Activated naive CD8-positive, alpha-beta T cell treated with anti-CD3 and anti-CD28 coated beads, Interleukin-2, amount 10 ng/mL, durations not matched to agents 7 days and 5 days (primary cell): ENCODE results near the gene CNN2. TPM values are rescaled to one million over a fixed set of nuclear protein-coding genes. Genes with fewer than 3 reads are reported as not detected.

ENCODE experiments used
- ATAC-seq: fragments of 150-1000 bp; cut with Tn5 transposase; one replicate; pipeline ENCODE4 v1.10.0; 2021; ENCODE audit warnings: low read depth, moderate library complexity
- POLR2A ChIA-PET: fragments of 350-600 bp; sonication (Branson Sonifier 250); formaldehyde crosslinking; loops from one replicate; lab custom pipeline; 2021; ENCODE audit warnings: antibody characterized with exemption; lab: Charles Lee
- DNase-seq: peaks from one replicate; pipeline ENCODE4 v3.0.0; 2021
- H3K27ac Mint-ChIP-seq: one replicate; pipeline ENCODE4 v1.8.0; 2022; ENCODE audit warnings: mild to moderate bottlenecking, mixed read lengths
- H3K27me3 Mint-ChIP-seq: one replicate; pipeline ENCODE4 v1.8.0; 2022; ENCODE audit warnings: mild to moderate bottlenecking, moderate library complexity, mixed read lengths
- H3K36me3 Mint-ChIP-seq: one replicate; pipeline ENCODE4 v1.8.0; 2021; ENCODE audit warnings: mild to moderate bottlenecking, mixed read lengths
- H3K4me1 Mint-ChIP-seq: one replicate; pipeline ENCODE4 v1.8.0; 2021; ENCODE audit warnings: mixed read lengths
- H3K4me3 Mint-ChIP-seq: one replicate; pipeline ENCODE4 v1.8.0; 2022; ENCODE audit warnings: mild to moderate bottlenecking, moderate library complexity, mixed read lengths
- H3K9me3 Mint-ChIP-seq: one replicate; pipeline ENCODE4 v1.8.0; 2021; ENCODE audit warnings: mixed read lengths
- total RNA-seq, 2 experiments: library from RNA; stranded (reverse); gene quantifications; one replicate each; pipeline ENCODE4 v1.2.3, GENCODE V29; 2021

The CNN2 gene
- total RNA-seq, 2 experiments from 2014 or later, result 340 to 353 TPM

DNA sequence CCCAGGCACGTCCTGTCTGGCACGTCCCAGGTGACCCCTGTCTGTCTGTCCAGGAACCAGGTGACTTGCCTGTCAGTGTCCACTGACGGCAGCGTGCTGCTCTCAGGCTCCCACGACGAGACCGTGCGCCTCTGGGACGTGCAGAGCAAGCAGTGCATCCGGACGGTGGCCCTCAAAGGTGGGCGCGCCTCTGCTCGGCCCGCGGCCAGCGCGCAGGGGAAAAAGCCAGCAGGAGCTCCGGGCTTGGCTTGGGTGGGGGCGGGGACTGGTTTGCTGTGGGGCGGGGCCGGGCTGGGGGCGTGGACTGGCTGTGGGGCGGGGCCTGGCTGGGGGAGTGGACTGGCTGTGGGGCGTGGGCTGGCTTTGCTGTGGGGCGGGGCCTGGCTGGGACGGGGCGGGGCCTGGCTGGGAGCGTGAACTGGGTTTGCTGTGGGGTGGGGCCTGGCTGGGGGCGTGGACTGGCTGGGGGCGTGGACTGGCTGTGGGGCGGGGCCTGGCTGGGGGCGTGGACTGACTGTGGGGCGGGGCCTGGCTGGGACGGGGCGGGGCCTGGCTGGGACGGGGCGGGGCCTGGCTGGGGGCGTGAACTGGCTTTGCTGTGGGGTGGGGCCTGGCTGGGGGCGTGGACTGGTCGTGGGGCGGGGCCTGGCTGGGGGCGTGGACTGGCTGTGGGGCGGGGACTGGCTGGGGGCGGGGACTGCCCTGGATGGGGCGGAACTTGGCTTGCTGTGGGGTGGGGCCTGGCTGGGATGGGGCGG lies 35.1 kb upstream of the CNN2 start:
- ATAC-seq (peak; percentile 15), DNase-seq (no peak)
- H3K4me1 Mint-ChIP-seq, result peaks cover 2% of the 10 kb centered on the region
- no peaks in the 10 kb centered on the region for H3K9me3 Mint-ChIP-seq
- H3K4me3 Mint-ChIP-seq, result no peak overlapping the region
- H3K36me3 Mint-ChIP-seq, result peaks cover 3% of the 10 kb centered on the region
- POLR2A ChIA-PET, result no interaction called here
- peaks cover 2% of the 10 kb centered on the region for H3K27me3 Mint-ChIP-seq
- no peak overlapping the region for H3K27ac Mint-ChIP-seq

DNA sequence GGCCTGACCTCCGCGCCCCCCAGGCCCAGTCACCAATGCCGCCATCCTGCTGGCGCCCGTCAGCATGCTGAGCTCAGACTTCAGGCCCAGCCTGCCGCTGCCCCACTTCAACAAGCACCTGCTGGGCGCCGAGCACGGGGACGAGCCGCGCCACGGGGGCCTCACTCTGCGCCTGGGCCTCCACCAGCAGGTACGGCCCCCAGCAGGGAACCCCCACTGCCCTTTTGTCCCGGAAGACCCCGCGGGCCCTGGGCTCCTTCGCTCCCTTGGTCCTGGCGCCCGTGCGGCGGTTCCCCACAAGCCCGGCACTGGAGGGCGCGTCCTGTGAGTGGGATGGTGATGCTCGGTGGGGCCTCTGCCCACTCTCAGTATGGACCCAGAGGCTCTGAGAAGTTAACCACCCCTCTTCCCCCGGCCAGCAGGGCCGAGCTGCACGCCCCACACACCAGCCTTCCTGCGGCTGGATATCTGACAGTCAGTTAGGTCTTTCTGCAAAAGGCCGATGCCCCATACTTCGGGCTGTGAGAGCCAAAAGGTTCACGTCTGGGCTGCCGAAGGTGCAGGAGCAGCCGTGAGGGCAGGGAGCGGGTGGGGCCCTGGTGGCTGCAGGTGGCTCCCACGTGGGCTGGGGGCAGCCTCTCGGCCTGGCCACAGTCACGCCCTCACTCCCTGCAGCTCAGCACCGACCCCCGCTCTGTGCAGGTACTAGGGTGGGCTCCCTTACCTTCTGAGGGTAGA lies 34.3 kb upstream of the CNN2 start:
- Mint-ChIP-seq H3K27me3 (peaks cover 9% of the 10 kb centered on the region), H3K9me3 (no peaks in the 10 kb centered on the region), H3K27ac (no peak overlapping the region), H3K4me3 (no peak overlapping the region), H3K36me3 (peaks cover 3% of the 10 kb centered on the region), H3K4me1 (peaks cover 7% of the 10 kb centered on the region)
- DNase-seq, result no peak
- POLR2A ChIA-PET, result no interaction called here
- ATAC-seq, result no peak

DNA sequence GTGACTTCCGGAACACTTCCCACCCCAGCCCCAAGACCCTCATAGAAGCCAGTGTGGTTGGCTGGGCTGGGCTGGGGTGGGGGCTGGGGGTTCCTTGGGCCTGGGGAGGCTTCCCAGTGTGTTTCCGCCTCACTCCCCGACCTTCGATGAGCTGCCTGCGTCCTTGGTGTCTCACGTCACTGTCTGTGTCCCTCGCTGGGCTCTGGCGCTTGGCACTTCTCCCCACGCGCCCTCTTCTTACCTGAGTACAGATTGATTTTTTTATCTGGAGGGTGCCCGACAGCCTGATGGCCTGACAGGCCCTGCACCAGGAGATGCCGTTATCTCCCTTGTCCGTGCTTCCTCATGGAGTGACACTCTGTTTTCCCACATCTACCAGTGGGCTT lies 33.7 kb upstream of the CNN2 start:
- no peak overlapping the region for H3K4me3 Mint-ChIP-seq
- no peak overlapping the region for H3K27ac Mint-ChIP-seq
- H3K36me3 Mint-ChIP-seq, result peaks cover 3% of the 10 kb centered on the region
- ATAC-seq (no peak), DNase-seq (no peak)
- POLR2A ChIA-PET, result no interaction called here
- peaks cover 13% of the 10 kb centered on the region for H3K27me3 Mint-ChIP-seq
- H3K4me1 Mint-ChIP-seq, result peaks cover 7% of the 10 kb centered on the region
- H3K9me3 Mint-ChIP-seq, result no peaks in the 10 kb centered on the region

DNA sequence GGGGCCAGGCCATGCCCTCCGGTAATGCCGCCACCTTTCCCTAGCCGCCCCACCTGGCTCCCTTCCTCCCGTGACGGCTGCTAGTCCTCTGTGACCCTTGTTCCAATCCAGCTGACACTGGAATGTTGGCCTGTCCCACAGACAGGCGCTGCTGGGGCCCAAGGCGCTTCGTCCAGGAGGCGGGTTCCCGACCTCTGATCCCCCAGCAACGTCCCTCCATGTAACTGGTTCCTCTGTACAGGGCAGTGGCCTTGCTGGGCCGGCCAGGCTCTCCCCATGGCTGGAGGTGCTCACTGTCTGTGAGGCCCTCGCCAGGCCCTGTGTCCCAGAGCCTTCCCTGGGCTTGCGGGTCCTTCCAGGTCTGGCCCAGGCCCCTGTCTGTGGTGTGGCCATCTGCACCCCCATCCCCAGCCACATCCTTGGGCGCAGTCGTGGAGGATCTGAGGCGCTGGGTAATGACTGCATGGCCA lies 33.0 kb upstream of the CNN2 start:
- no peak for ATAC-seq
- POLR2A ChIA-PET, result no interaction called here
- Mint-ChIP-seq H3K36me3 (peaks cover 3% of the 10 kb centered on the region), H3K9me3 (no peaks in the 10 kb centered on the region), H3K4me1 (peaks cover 7% of the 10 kb centered on the region), H3K27me3 (peaks cover 21% of the 10 kb centered on the region), H3K27ac (no peak overlapping the region), H3K4me3 (no peak overlapping the region)
- no peak for DNase-seq

DNA sequence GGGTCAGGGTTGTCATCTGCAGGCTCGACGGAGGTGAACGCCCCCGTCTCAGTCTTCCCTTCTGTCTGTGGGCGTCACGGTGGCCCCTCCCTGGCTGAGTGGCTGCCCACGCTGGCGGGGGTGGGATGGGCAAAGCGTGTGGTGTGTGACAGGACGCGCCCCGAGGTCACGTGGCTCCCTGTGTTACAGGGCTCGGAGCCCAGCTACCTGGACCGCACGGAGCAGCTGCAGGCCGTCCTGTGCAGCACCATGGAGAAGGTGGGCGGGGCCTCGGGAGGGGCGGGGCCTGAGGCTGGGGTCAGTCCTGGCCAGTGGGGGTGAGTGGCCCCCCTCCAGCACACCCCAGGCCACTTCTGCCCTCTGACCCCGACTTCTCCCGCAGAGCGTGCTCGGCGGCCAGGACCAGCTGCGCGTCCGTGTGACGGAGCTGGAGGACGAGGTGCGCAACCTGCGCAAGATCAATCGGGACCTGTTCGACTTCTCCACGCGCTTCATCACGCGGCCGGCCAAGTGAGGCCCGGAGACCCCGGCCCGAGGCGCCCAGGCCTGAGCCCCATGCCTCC lies 32.5 kb upstream of the CNN2 start:
- peaks cover 7% of the 10 kb centered on the region for H3K4me1 Mint-ChIP-seq
- DNase-seq (no peak), ATAC-seq (no peak)
- H3K36me3 Mint-ChIP-seq, result peaks cover 3% of the 10 kb centered on the region
- H3K4me3 Mint-ChIP-seq, result no peak overlapping the region
- POLR2A ChIA-PET, result no interaction called here
- H3K9me3 Mint-ChIP-seq, result no peaks in the 10 kb centered on the region
- H3K27me3 Mint-ChIP-seq, result peaks cover 25% of the 10 kb centered on the region
- H3K27ac Mint-ChIP-seq, result no peak overlapping the region

DNA sequence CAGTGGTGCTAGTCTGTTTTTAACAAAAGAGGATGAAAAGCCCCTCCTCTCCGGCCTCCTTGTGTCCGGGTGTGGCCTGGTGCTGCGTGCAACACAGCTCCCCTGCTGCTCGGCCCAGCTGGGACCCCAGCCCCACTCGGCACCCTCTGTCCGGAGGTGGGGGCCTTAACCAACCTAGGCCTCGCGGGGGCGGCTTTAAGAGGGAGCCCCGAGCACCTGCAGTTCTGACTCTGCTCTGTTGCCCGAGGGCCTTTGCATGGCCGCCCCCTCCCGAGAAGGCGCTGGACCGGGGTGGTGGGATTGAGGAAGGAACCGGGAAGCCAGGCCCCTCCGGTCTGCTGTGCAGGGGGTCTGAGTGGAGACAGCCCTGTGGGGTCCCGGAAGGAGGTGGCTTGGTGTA lies 31.9 kb upstream of the CNN2 start:
- Mint-ChIP-seq H3K27me3 (peaks cover 31% of the 10 kb centered on the region), H3K9me3 (no peaks in the 10 kb centered on the region), H3K4me3 (no peak overlapping the region), H3K27ac (no peak overlapping the region), H3K36me3 (peaks cover 3% of the 10 kb centered on the region), H3K4me1 (peaks cover 7% of the 10 kb centered on the region)
- DNase-seq, result no peak
- no peak for ATAC-seq
- POLR2A ChIA-PET, result no interaction called here

DNA sequence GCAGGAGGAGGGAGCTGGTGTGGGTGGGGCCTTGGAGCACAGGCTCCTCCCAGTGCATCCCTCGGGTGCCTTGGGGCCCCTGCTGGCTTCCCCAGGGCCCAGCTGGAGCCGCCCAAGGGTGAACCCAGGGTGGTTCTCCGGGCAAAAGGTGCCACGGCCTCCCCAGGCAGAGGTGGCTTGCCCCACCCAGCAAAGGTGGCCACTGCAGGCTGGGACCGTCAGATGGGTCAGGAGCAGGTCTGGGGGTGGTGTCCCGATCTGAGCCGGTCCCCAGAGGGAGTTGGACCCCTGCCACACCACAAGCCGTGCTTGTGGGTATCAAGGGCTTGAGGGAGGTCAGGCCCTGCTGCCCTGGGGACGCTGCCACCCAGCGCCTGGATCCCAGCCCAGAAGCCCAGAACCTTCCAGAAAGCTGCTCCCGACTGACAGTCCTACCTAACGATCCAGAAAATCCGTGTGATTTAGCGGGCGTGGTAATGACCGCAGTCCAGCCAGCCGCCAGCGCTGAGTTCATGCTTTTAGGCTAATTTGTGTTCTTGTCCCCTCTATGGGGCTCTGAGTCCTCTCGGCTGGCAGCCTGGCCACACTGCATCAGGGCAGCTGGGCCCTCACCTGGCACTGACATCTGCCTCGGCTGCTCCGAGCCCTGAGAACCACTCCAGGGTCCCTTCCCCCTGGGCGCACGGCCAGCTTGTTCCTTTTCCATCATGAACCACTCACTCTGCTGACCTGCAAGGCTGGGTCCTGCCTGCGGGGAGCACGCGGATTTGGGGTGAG lies 31.2 kb upstream of the CNN2 start:
- ATAC-seq (no peak), DNase-seq (no peak)
- peaks cover 7% of the 10 kb centered on the region for H3K4me1 Mint-ChIP-seq
- H3K27me3 Mint-ChIP-seq, result peaks cover 35% of the 10 kb centered on the region
- POLR2A ChIA-PET, result interaction anchor here (1.8 kb wide), 1 partner anchor 11 kb away, joined by 6 read pairs; the partner anchor contains the start of gene WDR18
- no peak overlapping the region for H3K27ac Mint-ChIP-seq
- H3K4me3 Mint-ChIP-seq, result no peak overlapping the region
- peaks cover 3% of the 10 kb centered on the region for H3K36me3 Mint-ChIP-seq
- no peaks in the 10 kb centered on the region for H3K9me3 Mint-ChIP-seq

DNA sequence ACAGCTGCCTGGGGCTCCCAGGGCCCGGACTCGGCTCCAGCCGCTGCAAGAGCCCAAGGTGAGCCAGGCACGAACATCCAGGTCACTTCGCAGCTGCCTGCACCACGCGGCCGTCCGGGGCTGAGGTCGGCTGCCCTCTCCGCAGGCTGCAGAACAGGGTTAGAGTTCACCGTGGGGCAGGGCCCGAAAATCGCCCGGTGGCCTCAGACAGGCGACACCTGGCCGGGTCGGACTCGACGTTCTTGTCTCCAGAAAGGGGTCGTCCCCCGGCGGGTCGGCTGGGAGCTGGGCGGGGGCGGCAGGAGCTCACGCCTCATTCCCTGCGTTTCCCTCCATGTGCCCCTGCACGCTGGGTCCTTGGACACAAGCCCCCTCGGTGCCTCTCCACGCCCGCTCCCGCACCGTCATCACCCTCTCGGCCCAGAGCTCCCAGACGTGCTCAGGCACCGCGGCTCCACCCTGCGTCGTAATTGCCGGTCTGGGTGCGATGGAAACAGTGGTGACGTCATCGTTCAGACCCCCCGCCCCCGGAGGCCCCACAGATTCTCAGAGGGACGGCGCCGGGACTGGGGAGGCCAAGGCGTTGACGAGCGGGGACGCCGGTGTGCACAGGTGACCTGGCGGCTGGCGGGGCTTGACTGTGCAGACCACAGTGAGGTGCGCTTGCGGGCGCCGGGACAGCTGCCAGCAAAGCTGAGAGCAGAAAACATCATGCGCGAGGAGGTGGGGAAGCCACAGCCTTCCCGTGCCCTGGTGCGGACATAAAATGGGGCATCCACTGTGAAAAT lies 30.2 kb upstream of the CNN2 start:
- ATAC-seq, result peak; percentile 48
- H3K9me3 Mint-ChIP-seq, result no peaks in the 10 kb centered on the region
- POLR2A ChIA-PET, result interaction anchor here (1.0 to 1.8 kb wide), 6 partner anchors 12 to 83 kb away, joined by 3 to 6 read pairs (median 3); partner anchors contain the start of genes CNN2 and WDR18
- H3K27me3 Mint-ChIP-seq, result peaks cover 41% of the 10 kb centered on the region
- DNase-seq, result peak; percentile 69
- no peak overlapping the region for H3K27ac Mint-ChIP-seq
- peaks cover 8% of the 10 kb centered on the region for H3K4me1 Mint-ChIP-seq
- H3K36me3 Mint-ChIP-seq, result no peaks in the 10 kb centered on the region
- peak overlapping the region; percentile 44 for H3K4me3 Mint-ChIP-seq

DNA sequence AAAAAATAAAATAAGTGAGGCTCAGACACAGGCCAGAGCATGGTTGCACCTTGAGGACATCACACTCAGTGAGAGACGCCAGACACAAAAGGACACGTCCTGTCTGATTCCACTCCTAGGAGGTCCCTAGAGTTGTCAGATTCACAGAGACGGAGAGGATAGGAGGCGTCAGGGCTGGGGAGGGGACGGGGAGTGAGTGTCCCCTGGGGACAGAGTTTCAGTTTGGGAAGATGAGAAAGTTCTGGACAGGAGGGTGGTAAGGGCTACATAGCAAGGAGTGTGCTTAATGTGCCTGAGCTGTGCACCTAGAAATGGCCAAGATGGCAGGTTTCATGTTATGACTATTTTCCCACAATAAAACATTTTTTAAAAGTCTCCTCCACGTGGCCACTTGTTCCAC lies 28.3 kb upstream of the CNN2 start:
- Mint-ChIP-seq H3K4me3 (no peak overlapping the region), H3K4me1 (peaks cover 8% of the 10 kb centered on the region), H3K9me3 (no peaks in the 10 kb centered on the region), H3K27me3 (peaks cover 47% of the 10 kb centered on the region), H3K27ac (no peak overlapping the region), H3K36me3 (no peaks in the 10 kb centered on the region)
- ATAC-seq (no peak), DNase-seq (no peak)
- POLR2A ChIA-PET, result interaction anchor here (1.2 kb wide), 1 partner anchor 21 kb away, joined by 3 read pairs; no protein-coding TSS in a partner anchor

DNA sequence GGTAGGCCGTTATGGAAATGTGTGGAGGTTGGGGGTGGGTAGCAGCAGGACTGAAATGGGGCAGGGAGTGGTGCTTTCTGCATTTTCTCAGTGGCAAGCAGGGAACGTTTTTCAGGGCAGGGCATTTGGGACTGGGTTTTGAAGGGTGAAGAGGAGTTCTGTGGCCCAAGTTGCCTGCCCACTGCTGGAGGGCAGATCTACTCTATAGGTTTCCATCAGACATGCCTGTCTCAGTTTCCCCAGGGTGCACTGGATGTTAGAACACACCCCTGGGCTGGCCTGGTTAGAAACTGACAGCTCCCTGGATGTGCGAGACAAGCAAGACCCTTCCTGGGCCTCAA lies 27.1 kb upstream of the CNN2 start:
- no peak overlapping the region for H3K4me3 Mint-ChIP-seq
- ATAC-seq (no peak), DNase-seq (no peak)
- POLR2A ChIA-PET, result no interaction called here
- H3K4me1 Mint-ChIP-seq, result peaks cover 8% of the 10 kb centered on the region
- no peaks in the 10 kb centered on the region for H3K36me3 Mint-ChIP-seq
- H3K27me3 Mint-ChIP-seq, result peaks cover 47% of the 10 kb centered on the region
- no peaks in the 10 kb centered on the region for H3K9me3 Mint-ChIP-seq
- no peak overlapping the region for H3K27ac Mint-ChIP-seq

DNA sequence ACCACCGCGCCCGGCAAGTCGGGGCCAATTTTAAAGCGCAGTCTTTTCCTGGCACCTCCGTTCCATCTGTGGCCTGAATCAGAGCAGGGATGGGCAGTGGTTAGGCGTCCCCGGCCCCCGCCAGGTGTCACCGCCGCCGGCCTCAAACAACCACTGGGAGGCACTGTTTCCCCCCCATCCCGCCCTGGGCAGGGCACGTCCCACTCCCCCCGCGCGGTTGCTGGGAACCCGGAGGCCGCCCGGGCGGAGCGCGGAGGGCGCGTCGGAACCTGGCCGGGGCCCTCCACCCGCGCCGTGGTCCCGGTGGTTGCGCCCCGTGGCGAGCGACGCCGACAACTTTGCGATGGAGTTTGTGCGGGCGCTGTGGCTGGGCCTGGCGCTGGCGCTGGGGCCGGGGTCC lies 26.3 kb upstream of the CNN2 start, which contains the start of gene GRIN3B:
GRIN3B (plus strand) TSS at position 325 of the 400 bp plus-strand sequence; CDS start at position 344, 19 bp downstream.
- Mint-ChIP-seq H3K9me3 (no peaks in the 10 kb centered on the region), H3K4me3 (peak within 1 kb of the TSS; percentile 25), H3K27me3 (peaks cover 47% of the 10 kb centered on the region), H3K4me1 (peaks cover 8% of the 10 kb centered on the region), H3K36me3 (no peaks in the 10 kb centered on the region), H3K27ac (no peak within 1 kb of the TSS)
- POLR2A ChIA-PET, result no interaction called here
- ATAC-seq (peak; percentile 40), DNase-seq (peak; percentile 69)
